Stimulated activated naive CD8-positive, alpha-beta T cell treated with anti-CD3 and anti-CD28 coated beads, Interleukin-15, Interleukin-2, amounts not matched to agents 100 ng/mL and 50 ng/mL, for 24 hours (primary cell): ENCODE results near the gene C16orf92.

ENCODE experiments used
- H3K27ac Mint-ChIP-seq: one replicate; pipeline ENCODE4 v1.8.0; 2021; ENCODE audit warnings: mild to moderate bottlenecking, mixed read lengths
- H3K27me3 Mint-ChIP-seq: one replicate; pipeline ENCODE4 v1.8.0; 2021; ENCODE audit warnings: mixed read lengths
- H3K36me3 Mint-ChIP-seq: one replicate; pipeline ENCODE4 v1.8.0; 2021; ENCODE audit warnings: low read depth, mixed read lengths
- H3K4me1 Mint-ChIP-seq: one replicate; pipeline ENCODE4 v1.8.0; 2021; ENCODE audit warnings: low read depth, mixed read lengths
- H3K4me3 Mint-ChIP-seq: one replicate; pipeline ENCODE4 v1.8.0; 2021; ENCODE audit warnings: mild to moderate bottlenecking, mixed read lengths
- H3K9me3 Mint-ChIP-seq: one replicate; pipeline ENCODE4 v1.8.0; 2021; ENCODE audit warnings: mixed read lengths

C16orf92 gene

GRCh38 chr16:29995324-29995910 is 27.6 kb upstream of the C16orf92 start, which contains the start of gene HIRIP3:
Gene HIRIP3 (minus strand): TSS chr16:29995617. CDS start chr16:29995605, 12 bp downstream.
- Mint-ChIP-seq H3K4me1 (peaks cover 34% of the 10 kb centered on the region), H3K4me3 (peak within 1 kb of the TSS; percentile 97), H3K9me3 (no peaks in the 10 kb centered on the region), H3K27me3 (no peaks in the 10 kb centered on the region), H3K27ac (peak within 1 kb of the TSS; percentile 99), H3K36me3 (peaks cover 40% of the 10 kb centered on the region)

GRCh38 chr16:29995911-29996765 is 26.9 kb upstream of the C16orf92 start, which contains the start of gene INO80E:
Gene INO80E (plus strand): TSS chr16:29996241. CDS start chr16:29996311, 70 bp downstream.
- no peaks in the 10 kb centered on the region for H3K27me3 Mint-ChIP-seq
- peaks cover 34% of the 10 kb centered on the region for H3K4me1 Mint-ChIP-seq
- H3K4me3 Mint-ChIP-seq, result peak within 1 kb of the TSS; percentile 97
- H3K36me3 Mint-ChIP-seq, result peaks cover 37% of the 10 kb centered on the region
- no peaks in the 10 kb centered on the region for H3K9me3 Mint-ChIP-seq
- peak within 1 kb of the TSS; percentile 99 for H3K27ac Mint-ChIP-seq

GRCh38 chr16:29996766-29997250 is 26.2 kb upstream of the C16orf92 start:
- Mint-ChIP-seq H3K4me3 (peak overlapping the region; percentile 97), H3K9me3 (no peaks in the 10 kb centered on the region), H3K4me1 (peaks cover 34% of the 10 kb centered on the region), H3K27me3 (no peaks in the 10 kb centered on the region), H3K27ac (peak overlapping the region; percentile 99), H3K36me3 (peaks cover 41% of the 10 kb centered on the region)

GRCh38 chr16:29999605-30000004 is 23.4 kb upstream of the C16orf92 start:
- no peaks in the 10 kb centered on the region for H3K27me3 Mint-ChIP-seq
- H3K27ac Mint-ChIP-seq, result no peak overlapping the region
- peaks cover 25% of the 10 kb centered on the region for H3K4me1 Mint-ChIP-seq
- no peak overlapping the region for H3K4me3 Mint-ChIP-seq
- no peaks in the 10 kb centered on the region for H3K9me3 Mint-ChIP-seq
- peaks cover 47% of the 10 kb centered on the region for H3K36me3 Mint-ChIP-seq

GRCh38 chr16:30000735-30001631 is 22.0 kb upstream of the C16orf92 start:
- peaks cover 47% of the 10 kb centered on the region for H3K36me3 Mint-ChIP-seq

GRCh38 chr16:30002614-30003346 is 20.2 kb upstream of the C16orf92 start:
- H3K27ac Mint-ChIP-seq, result no peak overlapping the region
- peaks cover 34% of the 10 kb centered on the region for H3K36me3 Mint-ChIP-seq
- H3K27me3 Mint-ChIP-seq, result no peaks in the 10 kb centered on the region
- no peaks in the 10 kb centered on the region for H3K9me3 Mint-ChIP-seq
- H3K4me3 Mint-ChIP-seq, result no peak overlapping the region
- H3K4me1 Mint-ChIP-seq, result peaks cover 7% of the 10 kb centered on the region

More at GRCh38 chr16:30000735-30001631, 22.0 kb upstream of the C16orf92 start:
- Mint-ChIP-seq H3K27me3 (no peaks in the 10 kb centered on the region), H3K9me3 (no peaks in the 10 kb centered on the region), H3K4me1 (peaks cover 15% of the 10 kb centered on the region), H3K27ac (no peak overlapping the region), H3K4me3 (no peak overlapping the region)

GRCh38 chr16:30003670-30004423 is 19.2 kb upstream of the C16orf92 start:
- Mint-ChIP-seq H3K4me3 (no peak overlapping the region), H3K4me1 (no peaks in the 10 kb centered on the region), H3K36me3 (peaks cover 25% of the 10 kb centered on the region), H3K27me3 (no peaks in the 10 kb centered on the region), H3K27ac (no peak overlapping the region), H3K9me3 (no peaks in the 10 kb centered on the region)

GRCh38 chr16:30004424-30004776 is 18.6 kb upstream of the C16orf92 start:
- Mint-ChIP-seq H3K27ac (no peak overlapping the region), H3K4me3 (no peak overlapping the region), H3K9me3 (no peaks in the 10 kb centered on the region), H3K27me3 (no peaks in the 10 kb centered on the region), H3K4me1 (no peaks in the 10 kb centered on the region), H3K36me3 (peaks cover 20% of the 10 kb centered on the region)

- Mint-ChIP-seq H3K4me3 (no peak overlapping the region), H3K9me3 (no peaks in the 10 kb centered on the region), H3K36me3 (peaks cover 15% of the 10 kb centered on the region), H3K27me3 (no peaks in the 10 kb centered on the region), H3K4me1 (no peaks in the 10 kb centered on the region), H3K27ac (no peak overlapping the region)
These were observed 18.2 kb upstream of the C16orf92 start for GRCh38 chr16:30004811-30005242.

- no peak overlapping the region for H3K4me3 Mint-ChIP-seq
- H3K27ac Mint-ChIP-seq, result no peak overlapping the region
- no peaks in the 10 kb centered on the region for H3K9me3 Mint-ChIP-seq
- peaks cover 3% of the 10 kb centered on the region for H3K27me3 Mint-ChIP-seq
- H3K36me3 Mint-ChIP-seq, result peaks cover 15% of the 10 kb centered on the region
- H3K4me1 Mint-ChIP-seq, result peaks cover 6% of the 10 kb centered on the region
These were observed 17.5 kb upstream of the C16orf92 start for GRCh38 chr16:30005341-30006094.

- Mint-ChIP-seq H3K27me3 (peaks cover 3% of the 10 kb centered on the region), H3K27ac (no peak overlapping the region), H3K4me3 (no peak overlapping the region), H3K9me3 (no peaks in the 10 kb centered on the region), H3K4me1 (peaks cover 7% of the 10 kb centered on the region), H3K36me3 (peaks cover 15% of the 10 kb centered on the region)
These were observed 16.9 kb upstream of the C16orf92 start for GRCh38 chr16:30006095-30006473.

GRCh38 chr16:30006659-30007377 is 16.2 kb upstream of the C16orf92 start:
- Mint-ChIP-seq H3K36me3 (peaks cover 11% of the 10 kb centered on the region), H3K9me3 (no peaks in the 10 kb centered on the region), H3K27me3 (peaks cover 4% of the 10 kb centered on the region), H3K27ac (no peak overlapping the region), H3K4me1 (peaks cover 9% of the 10 kb centered on the region), H3K4me3 (no peak overlapping the region)
